NB4 (cell line): ENCODE measurements around the gene LRRTM4.
"Not testable (repeated sequence)": the region's sequence is repeated elsewhere in the genome, so short reads cannot be mapped to it uniquely, and the experiment has no call there.

Experiments
- POLR2A ChIP-seq: IDR thresholded peaks from 2 replicates; pipeline ENCODE4 v1.6.1; 2011; ENCODE audit warnings: mild to moderate bottlenecking; ENCODE audit not compliant: insufficient read length; ENCODE audit errors: extremely low read depth
- TF ChIP-seq, protein P1 (sequence below): IDR thresholded peaks from one replicate; pipeline ENCODE4 v1.5.1; 2012; ENCODE audit warnings: low read depth, low read length

DNA sequence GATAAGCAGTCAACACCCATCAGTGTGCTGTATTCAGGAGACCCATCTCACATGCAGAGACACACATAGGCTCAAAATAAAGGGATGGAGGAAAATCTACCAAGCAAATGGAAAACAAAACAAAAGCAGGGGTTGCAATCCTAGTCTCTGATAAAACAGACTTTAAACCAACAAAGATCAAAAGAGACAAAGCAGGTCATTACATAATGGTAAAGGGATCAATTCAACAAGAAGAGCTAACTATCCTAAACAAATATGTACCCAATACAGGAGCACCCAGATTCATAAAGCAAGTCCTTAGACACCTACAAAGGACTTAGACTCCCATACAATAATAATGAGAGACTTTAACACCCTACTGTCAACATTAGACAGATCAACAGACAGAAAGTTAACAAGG lies 358.2 kb downstream of the LRRTM4 start:
- TF ChIP-seq POLR2A, result not testable (repeated sequence)
- TF ChIP-seq, protein P1, sequence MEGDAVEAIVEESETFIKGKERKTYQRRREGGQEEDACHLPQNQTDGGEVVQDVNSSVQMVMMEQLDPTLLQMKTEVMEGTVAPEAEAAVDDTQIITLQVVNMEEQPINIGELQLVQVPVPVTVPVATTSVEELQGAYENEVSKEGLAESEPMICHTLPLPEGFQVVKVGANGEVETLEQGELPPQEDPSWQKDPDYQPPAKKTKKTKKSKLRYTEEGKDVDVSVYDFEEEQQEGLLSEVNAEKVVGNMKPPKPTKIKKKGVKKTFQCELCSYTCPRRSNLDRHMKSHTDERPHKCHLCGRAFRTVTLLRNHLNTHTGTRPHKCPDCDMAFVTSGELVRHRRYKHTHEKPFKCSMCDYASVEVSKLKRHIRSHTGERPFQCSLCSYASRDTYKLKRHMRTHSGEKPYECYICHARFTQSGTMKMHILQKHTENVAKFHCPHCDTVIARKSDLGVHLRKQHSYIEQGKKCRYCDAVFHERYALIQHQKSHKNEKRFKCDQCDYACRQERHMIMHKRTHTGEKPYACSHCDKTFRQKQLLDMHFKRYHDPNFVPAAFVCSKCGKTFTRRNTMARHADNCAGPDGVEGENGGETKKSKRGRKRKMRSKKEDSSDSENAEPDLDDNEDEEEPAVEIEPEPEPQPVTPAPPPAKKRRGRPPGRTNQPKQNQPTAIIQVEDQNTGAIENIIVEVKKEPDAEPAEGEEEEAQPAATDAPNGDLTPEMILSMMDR, result not testable (repeated sequence)
